GM21515 (cell line): ENCODE measurements around the gene GPN1.
"Not testable (repeated sequence)": the region's sequence is repeated elsewhere in the genome, so short reads cannot be mapped to it uniquely, and the experiment has no call there.

Experiments used
- ATAC-seq: cut with Tn5 transposase; IDR thresholded peaks from one replicate; pipeline ENCODE4 v1.9.1; 2021; ENCODE audit not compliant: unreplicated experiment

GPN1 gene

DNA sequence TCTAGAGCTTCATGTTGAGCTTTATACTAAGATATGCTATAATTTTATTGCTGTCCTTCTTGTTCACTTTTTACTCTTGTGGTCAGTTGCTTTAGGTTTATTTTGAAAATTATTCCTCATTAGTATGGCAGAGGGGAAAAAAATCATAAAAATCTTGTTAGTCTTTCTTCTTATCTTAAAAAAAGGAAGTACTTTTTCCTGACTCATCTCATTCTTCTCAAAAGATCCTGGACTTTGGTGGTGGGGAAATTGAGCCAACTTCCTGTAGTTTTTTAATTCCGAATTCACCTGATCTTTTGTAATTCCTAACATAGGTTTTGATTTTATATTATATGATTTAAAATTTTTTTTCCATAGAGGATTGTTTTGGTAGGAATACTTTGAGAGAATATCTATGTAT, 38.6 kb downstream of the GPN1 start:
- no peak for ATAC-seq

DNA sequence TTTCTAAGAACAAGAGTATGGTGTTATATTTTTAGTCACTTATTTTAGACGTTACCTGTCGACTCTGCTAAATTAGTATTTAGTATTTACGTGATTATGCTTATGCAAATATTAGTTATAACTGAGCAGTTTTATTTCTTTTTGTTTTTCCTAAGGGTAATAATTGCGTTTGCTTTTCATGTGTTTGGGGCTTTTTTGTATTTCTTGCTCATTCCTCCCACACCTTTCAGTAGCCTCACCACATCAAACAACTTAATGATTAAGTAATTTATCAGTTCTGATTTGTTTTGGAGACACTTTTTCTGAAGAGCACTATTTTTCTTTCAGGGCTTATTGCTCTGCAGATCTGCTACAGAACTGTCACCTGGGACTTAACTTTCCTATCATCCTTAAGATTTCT, 42.4 kb downstream of the GPN1 start:
- ATAC-seq: no peak

DNA sequence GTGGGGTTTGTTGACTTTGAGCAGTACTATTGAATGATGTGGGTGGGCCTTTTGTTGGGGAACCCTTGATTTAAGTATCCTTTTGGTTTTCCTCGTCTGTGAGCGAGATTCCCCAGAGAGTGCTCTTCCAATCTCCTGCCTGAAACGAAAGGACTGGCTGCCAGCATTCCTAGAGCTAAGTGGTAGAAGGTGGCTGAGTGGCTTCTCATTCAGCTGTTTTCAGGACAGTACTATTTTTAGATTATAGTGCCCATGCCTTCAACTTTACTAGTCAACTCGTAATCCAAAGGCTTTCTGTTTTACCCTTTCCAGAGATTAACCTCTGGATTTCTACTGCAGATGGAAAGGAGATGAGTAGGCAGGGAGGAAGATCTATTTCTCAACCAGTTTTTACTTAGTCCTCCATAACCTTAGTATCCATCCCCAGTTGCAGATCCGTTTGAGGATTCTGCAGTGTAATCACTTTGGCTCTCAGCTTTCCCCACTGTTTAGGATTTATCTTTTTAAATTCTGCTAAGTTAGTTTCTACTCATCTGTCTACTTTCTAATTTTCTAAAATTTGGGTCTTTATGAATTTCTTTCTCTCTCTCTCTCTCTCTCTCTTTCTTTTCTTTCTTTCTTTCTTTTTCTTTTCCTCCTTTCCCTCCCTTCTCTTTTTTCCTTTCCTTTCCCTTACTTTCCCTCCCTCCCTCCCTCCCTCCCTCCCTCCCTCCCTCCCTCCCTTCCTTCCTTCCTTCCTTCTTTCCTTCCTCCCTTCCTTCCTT, 44.1 kb downstream of the GPN1 start:
- ATAC-seq: no peak

DNA sequence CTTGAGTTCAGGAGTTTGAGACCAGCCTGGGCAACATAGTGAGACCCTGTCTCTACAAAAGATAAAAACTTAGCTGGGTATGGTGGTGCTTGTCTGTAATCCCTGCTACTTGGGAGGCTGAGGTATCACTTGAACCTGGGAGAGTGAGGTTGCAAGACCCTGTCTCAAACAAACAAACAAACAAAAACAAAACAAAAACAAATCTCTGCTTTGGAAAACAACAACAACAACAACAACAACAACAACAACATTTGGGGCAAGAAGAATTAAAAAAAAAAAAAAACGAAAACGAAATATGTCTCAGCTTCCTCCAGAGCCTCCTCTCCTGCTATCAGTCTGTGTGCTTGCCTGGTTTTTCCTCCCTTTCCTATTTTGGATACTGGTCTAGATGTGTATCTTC, 51.7 kb downstream of the GPN1 start:
- no peak for ATAC-seq

DNA sequence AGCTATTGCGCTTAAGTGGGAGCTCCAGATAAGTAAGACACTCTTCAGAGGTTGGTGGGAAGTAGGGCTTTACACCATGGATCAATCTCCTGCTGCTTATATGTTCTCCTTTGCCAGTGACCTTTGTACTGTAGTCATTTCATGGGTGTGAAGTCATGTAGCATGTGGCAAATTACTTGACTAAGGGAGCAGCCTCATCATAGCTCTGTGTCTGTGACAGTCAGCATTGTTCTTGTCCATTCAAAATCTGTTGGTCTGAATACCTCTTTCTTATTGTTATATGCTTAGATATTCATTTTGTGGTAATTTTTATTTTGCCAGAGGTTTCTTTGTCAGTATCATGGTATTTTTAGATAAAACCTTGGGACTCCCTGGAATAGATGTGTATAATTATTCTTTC, 53.0 kb downstream of the GPN1 start:
- no peak for ATAC-seq

DNA sequence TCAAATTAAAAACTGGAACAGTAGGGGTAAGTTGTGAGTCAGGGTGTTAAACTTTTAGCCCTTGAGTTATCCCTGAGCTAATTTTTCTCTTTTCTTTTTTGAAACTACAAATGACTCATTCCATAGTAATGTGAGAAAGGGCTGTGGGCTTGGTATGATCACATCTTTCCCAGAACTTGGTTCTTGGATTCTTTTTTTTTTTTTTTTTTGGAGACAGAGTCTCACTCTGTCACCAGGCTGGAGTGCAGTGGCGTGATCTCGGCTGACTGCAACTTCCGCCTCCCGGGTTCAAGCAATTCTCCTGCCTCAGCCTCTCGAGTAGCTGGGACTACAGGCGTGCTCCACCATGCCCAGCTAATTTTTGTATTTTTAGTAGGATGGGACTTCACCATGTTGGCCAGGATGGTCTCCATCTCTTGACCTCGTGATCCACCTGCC, 53.5 kb downstream of the GPN1 start:
- not testable (repeated sequence) for ATAC-seq

DNA sequence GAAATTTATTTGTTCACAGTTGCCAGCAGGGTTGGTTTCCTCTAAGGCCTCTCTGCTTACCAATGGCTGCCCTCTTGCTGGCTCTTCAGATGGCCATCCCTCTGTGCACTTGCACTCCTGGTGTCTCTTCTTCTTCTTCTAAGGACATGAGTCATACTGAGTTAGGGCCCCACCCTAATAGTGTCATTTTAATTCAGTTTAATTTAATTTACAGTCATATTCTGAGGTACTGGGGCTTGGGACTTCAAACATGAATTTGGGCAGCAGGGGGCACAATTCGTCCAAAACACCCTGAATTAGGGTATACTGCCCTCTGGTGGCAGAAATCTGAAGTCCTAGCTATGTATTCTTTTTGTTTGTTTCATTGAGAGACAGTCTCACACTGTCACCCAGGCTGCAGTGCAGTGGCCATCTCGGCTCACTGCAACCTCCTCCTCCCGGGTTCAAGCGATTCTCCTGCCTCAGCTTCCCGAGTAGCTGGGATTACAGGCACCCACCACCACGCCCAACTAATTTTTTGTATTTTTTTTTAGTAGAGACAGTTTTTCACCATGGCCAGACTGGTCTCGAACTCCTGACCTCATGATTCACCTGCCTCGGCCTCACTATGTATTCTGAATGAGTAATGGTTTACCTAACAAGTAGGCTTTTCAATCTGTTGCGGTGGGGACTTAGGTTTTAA, 54.7 kb downstream of the GPN1 start:
- peak; percentile 82 for ATAC-seq

DNA sequence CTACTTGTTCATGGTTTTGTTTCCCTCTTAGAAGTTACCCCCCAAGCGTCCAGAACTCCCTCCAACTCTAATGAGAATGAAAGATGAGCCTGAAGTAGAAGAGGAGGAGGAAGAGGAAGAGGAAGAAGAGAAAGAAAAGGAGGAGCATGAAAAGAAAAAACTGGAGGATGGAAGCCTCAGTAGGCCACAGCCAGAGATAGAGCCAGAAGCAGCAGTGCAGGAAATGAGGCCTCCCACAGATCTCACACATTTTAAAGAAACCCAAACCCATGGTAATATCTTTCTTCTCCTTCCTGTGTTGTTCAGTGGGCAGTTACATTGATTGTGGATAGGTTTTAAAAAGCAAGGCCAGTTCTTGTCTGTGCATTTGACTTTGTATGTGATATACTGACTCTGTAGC, 56.2 kb downstream of the GPN1 start:
- ATAC-seq: not testable (repeated sequence)

DNA sequence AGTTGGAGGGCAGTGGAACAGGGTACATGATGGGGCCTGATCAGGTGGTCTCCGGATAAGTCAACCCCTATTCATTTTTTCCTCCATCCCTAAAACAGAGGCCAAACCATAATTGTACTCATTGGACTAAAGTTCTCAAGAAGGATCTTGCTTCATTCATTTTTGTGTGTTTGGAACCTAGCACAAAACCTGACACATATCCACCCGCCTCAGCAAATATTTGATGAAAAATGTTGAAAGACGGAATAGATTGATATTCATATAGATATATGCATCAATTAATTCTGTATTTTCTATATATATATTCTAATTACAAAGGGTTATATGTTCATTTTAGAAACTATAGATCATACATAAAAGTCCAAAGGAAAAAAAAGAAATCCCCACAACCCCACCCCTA, 56.7 kb downstream of the GPN1 start:
- no peak for ATAC-seq

DNA sequence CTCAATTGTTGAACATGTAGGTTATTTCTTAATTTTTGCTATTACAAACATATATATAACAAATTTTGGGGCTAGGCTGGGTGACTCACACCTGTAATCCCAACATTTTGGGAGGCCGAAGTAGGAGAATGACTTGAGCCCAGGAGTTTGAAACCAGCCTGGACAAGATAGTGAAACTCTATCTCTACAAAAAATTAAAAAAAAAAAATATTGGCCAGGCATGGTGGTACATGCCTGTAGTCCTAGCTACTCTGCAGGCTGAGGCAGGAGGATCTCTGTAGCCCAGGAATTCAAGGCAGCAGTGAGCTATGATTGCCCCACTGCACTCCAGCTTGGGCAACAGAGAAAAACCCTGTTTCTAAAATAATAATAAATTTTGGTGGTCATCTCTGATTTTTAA, 58.4 kb downstream of the GPN1 start:
- no peak for ATAC-seq

DNA sequence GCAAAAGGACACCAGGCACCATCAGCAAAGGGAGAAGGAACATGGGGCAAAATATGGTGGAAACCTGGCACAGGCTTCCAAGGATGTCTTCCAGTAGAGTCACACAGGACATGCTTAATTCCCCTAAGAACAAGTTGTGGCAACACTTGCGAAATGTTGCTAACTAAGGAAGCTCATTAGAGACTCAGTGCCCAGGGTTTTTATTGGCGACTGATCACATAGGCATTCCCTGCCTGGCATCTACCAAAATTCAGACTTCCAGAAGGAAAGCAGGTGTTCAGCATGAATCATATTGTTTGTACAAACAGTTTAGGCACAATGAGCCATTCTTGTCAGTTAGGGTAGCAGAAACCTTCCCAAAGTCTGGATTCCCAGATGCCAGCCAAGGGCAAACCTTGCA, 60.6 kb downstream of the GPN1 start:
- ATAC-seq: no peak

DNA sequence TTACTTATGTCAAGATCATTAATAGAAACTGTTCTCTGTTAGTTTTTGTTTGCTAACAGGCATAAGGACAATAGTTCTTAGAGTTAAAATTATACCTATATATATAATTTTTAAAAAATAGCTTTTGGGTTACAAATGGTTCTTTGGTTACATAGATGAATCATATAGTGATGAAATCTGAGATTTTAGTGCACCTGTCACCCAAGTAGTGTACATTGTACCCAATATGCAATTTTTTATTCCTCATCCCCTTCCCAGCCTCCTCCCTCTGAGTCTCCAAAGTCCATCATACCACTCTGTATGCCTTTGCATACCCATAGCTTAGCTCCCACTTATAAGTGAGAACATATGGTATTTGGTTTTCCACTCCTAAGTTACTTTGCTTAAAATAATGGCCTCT, 61.2 kb downstream of the GPN1 start:
- no peak for ATAC-seq

DNA sequence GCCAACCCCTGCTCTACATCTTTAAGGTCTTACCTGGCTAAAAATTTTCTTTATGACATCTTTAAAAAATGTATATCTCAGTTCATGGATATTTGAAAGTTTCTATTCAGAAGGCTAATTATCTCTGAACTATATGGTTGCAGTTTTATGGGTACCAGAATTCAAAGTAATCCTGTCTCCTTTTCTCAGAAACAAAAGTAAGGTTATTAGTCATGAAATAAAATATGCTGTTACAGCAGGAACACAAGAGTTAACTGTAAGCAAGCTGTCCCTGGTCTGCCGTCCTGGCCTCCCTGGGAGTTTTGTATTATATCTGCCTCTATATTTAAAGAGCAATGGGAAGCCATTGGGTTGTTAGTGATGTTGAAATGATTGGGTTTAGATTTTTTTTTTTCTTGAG, 68.8 kb downstream of the GPN1 start:
- ATAC-seq: no peak
